ENCODE results near the gene RBM26.
"Not testable (repeated sequence)": the region's sequence is repeated elsewhere in the genome, so short reads cannot be mapped to it uniquely, and the experiment has no call there.

Gene RBM26

GRCh38 chr13:79386125-79386826 lies 19.8 kb downstream of the RBM26 start:
- no peak for DNase-seq (ENCODE audit: low read depth in 2 of 2)

DNA sequence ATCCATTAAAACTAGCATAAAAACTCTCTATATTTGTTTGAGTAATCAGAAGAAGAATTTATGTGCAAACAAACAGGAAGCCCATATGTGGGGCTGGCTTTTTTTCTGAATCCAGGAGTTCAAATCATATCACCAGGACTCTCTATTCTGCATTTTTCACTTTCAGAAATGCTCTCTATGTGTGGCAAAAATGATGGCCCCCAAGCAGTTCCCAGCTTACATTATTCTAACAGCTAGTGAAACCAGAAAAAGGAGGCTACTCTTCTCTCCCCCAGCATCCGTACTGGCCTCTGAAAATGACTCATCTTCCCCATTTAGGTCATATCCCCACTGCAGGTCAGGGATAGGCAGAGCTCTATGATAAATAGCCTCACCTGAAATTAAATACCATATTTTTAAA lies 20.4 kb downstream of the RBM26 start:
- no peak for DNase-seq (ENCODE audit: low read depth in 2 of 2)

DNA sequence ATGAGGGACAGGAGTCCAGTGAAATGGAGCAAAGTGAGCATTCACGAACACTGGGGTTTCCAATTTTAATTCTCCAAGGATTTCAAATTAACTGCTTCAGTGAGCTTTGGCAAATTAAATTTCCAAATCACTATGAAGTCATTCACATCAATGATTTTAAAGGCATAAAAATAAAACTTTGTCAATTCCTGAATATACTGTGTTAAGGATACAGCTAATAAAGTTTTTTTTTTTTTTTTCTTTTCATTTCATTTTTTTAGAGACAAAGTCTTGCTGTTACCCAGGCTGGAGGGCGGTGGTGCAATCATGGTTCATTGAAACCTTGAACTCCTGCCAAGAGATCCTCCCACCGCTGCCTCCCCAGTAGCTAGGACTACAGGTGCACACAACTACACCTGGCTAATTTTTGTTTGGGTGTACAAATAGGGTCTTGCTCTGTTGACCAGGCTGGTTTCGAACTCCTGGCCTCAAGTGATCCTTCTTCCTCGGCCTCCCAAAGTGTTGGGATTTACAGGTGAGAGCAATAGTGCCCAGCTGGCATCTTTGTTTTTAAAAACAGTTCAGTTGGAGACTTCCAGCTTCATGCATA lies 21.9 kb downstream of the RBM26 start:
- no peak for DNase-seq (ENCODE audit: low read depth in 2 of 2)

- no peak for DNase-seq (ENCODE audit: low read depth in 2 of 2)
These were observed 23.3 kb downstream of the RBM26 start for GRCh38 chr13:79382545-79383275.

DNA sequence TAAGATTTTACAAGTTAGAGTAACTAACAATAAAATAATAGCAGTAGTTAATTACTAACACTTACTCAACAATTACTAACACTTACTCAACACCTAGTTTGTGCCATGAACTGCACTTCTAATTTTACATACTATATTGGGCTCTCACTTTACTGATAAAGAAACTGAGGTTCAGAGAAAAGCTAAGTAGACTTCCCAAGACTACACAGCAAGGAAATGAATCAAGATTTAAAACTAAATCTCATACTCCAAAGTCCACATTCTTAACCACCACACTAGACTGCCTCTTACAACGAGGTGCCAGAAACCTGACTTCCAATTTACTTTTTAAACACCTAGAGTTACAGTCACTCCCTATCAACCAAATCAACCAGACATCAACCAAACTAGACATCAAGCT lies 25.1 kb downstream of the RBM26 start:
- DNase-seq (ENCODE audit: low read depth in 2 of 2), result no peak

- no peak for DNase-seq (ENCODE audit: low read depth in 2 of 2)
These were observed 26.8 kb downstream of the RBM26 start for GRCh38 chr13:79379274-79379673.

DNA sequence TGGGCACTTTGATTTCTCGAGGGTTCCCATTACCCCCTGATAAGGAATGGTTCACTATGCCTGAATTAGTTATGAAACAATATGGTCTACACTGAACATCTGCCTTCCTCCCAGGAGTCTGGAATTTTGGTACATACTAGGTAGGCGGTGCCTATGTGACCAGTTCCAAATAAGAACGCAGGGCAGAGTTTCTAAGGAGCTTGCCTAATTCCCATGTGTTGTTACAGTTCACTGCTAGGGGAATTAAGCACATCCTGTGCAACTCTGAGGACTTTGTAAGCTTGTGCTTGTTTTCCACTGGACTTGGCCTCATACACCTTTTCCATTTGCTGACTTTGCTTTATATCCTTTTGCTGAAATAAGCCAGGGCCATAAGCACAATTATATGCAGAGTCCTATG lies 29.2 kb downstream of the RBM26 start:
- no peak for DNase-seq (ENCODE audit: low read depth in 2 of 2)

GRCh38 chr13:79374578-79374977 lies 31.5 kb downstream of the RBM26 start:
- no peak for DNase-seq (ENCODE audit: low read depth in 2 of 2)

- DNase-seq (ENCODE audit: low read depth in 2 of 2), result no peak
These were observed 32.1 kb downstream of the RBM26 start for GRCh38 chr13:79373916-79374315.

DNA sequence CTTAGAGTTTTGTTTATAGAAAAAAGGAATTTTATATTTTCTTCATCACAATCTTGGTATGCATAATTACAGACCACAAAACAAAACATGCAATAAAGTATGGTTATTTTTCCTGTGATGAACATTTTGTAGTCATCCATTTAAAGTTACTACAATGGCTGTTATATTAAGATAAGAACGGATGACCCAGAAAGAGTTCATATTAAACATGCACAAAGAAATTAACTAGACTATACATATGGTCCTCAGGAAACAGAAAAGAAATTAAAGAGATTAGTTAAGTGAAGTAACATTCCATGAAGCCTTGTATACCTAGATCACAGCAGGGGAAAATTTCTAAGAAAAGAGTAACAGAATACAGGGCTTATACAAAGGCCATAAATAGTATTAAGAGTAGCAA lies 36.8 kb downstream of the RBM26 start:
- no peak for DNase-seq (ENCODE audit: low read depth in 2 of 2)

DNA sequence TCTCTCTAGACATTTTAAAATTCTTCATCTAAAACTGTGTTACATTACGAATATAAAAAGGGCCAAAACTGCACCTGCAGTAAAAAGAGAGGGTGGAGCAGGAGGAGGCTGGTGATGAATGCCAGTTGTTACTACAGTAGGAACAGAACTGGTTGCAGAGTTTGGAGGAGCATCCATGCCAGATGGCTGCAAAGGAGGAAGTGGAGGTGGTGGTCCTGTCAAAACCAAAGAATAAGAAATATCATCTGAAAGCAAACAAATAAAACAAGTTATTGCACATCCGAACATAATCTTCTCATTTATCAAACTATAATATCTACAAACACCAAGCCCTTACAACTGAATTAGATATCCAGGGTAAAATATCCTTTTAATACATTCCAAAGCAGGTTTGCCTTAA lies 40.1 kb downstream of the RBM26 start:
- no peak for DNase-seq (ENCODE audit: low read depth in 2 of 2)

DNA sequence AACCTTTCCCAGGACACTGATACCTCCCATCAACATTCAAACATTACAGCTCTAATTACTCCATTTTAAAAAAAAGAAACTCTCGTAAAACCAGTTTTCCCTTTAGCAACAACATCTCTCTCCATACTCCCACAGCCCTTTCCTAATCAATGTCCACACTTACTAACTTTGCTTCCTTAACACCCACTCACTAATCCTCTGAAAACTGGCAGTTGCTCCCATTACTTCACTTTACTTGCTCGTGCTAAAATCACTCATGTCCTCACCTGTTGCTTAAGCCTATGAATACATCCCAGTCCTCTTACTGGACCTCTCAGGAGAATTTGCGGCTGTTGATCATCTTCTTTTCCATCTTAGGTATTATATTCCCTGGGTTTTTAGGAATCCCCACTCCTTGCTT lies 44.8 kb downstream of the RBM26 start:
- no peak for DNase-seq (ENCODE audit: low read depth in 2 of 2)

- no peak for DNase-seq (ENCODE audit: low read depth in 2 of 2)
These were observed 46.0 kb downstream of the RBM26 start for GRCh38 chr13:79360095-79360494.

DNA sequence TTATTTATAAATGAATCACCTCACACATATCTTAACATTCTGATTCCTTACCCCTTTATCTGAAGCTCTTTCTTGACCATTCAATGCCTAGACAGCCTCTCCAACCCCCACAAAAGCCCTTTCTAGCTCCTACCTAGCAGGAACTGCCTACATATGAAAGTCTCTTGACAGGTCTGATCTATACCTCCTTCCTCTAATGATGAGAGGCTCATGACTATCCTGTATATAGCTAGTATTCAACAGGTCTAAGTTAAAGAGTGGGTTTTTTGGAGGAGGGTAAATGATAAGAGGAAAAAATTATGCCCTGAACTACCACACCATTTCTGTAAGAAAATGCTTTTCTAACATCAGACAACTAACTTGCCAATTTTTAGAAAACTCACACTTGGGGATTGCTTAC lies 47.0 kb downstream of the RBM26 start:
- DNase-seq (ENCODE audit: low read depth in 2 of 2), result no peak

DNA sequence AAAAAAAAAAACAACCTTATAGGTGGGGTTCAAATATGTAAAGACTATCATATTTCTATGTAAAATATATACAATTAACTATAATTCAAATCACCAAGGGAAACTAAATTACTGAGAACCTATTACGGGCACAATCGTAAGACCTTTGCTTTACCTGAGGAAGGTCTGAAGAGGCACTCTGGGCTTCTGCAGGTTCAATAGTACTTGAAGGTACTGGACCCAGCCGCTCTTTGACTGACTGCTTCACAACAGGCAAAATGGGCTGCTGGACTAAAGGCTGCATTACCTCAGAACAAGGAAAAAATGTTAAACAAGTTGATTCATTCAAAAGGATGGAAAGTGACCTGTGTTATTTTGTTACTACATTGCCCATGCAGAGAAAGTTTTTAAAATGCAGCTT lies 51.8 kb downstream of the RBM26 start:
- no peak for DNase-seq (ENCODE audit: low read depth in 2 of 2)

GRCh38 chr13:79353693-79354092 lies 52.4 kb downstream of the RBM26 start:
- DNase-seq (ENCODE audit: low read depth in 2 of 2), result no peak

GRCh38 chr13:79352107-79352506 lies 53.9 kb downstream of the RBM26 start:
- no peak for DNase-seq (ENCODE audit: low read depth in 2 of 2)

DNA sequence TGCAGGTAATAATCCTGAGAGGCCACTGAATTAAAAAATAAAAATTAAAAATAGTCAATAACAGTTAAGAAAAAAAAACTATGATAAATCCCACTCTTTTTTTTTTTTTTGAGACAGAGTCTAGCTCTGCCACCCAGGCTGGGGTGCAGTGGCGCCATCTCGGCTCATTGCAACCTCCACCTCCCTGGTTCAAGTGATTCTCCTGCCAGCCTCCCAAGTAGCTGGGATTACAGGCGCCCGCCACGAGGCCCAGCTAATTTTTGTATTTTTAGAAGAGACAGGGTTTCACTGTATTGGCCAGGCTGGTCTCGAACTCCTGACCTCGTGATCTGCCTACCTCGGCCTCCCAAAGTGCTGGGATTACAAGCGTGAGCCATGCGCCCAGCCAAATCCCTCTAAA lies 56.4 kb downstream of the RBM26 start:
- not testable (repeated sequence) for DNase-seq (ENCODE audit: low read depth in 2 of 2)

DNA sequence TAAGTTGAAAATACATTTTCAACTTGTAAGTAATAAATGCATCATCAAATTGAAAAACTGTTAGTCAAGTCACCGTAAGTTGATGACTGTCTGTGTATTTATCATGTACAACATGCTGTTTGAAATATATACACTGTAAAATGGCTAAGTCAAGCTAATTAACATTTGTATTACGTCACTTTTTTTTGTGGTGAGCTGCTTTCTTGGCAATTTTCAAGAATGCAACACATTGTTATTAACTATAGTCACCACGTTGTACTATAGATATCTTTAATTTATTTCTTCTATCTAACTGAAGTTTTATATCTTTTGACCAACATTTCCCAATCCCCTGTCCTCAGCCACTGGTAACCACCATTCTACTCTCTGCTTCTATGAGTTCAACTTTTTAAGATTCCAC lies 57.0 kb downstream of the RBM26 start:
- no peak for DNase-seq (ENCODE audit: low read depth in 2 of 2)

DNA sequence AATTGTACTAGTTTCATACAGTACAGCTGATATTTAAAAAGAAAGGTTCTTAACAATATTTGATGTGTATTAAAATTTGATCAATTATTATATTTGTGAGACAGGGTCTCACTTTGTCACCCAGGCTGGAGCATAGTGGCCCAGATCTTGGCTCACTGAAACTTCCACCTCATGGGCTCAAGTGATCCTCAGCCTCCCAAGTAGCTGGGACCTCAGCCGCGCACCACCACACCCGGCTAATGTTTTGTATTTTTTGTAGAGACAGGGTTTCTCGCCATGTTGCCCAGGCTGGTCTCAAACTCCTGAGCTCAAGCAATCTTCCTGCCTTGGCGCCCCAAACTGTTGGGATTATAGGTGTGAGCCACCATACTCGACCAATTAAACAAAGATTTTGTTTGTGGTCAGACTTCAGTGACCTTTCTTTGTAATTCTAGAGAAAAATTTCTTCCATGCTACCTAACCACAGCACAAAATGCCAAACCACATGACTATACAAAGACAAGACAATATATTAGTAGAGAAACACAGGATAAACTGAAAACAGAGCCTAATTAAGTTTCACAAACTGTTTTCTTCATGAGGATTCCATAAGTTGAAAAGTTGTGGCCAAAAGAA lies 59.6 kb downstream of the RBM26 start:
- DNase-seq (ENCODE audit: low read depth in 2 of 2), result no peak

GRCh38 chr13:79341202-79341601 lies 64.9 kb downstream of the RBM26 start:
- no peak for DNase-seq (ENCODE audit: low read depth in 2 of 2)

- DNase-seq (ENCODE audit: low read depth in 2 of 2), result no peak
These were observed 65.6 kb downstream of the RBM26 start for GRCh38 chr13:79340490-79340889.

GRCh38 chr13:79338343-79338742 lies 67.7 kb downstream of the RBM26 start:
- DNase-seq (ENCODE audit: low read depth in 2 of 2), result no peak
